NCI-H82 treated with DMSO at 0.1 percent for 48 hours (cell line): ENCODE measurements around the gene PPP3CA.
"Not testable (repeated sequence)": the region's sequence is repeated elsewhere in the genome, so short reads cannot be mapped to it uniquely, and the experiment has no call there.

Source experiments
- DNase-seq: peaks from one replicate; lab custom pipeline; 2025; ENCODE audit not compliant: unreplicated experiment; lab: John Stamatoyannopoulos, UW

The PPP3CA gene

GRCh38 chr4:101152521-101152920 is 194.8 kb downstream of the PPP3CA start:
- no peak for DNase-seq

- DNase-seq, result no peak
These were observed 198.8 kb downstream of the PPP3CA start for GRCh38 chr4:101148551-101148950.

- no peak for DNase-seq
These were observed 200.0 kb downstream of the PPP3CA start for GRCh38 chr4:101147283-101147682.

GRCh38 chr4:101145021-101145420 is 202.3 kb downstream of the PPP3CA start:
- no peak for DNase-seq

GRCh38 chr4:101142259-101142658 is 205.1 kb downstream of the PPP3CA start:
- DNase-seq, result no peak

- DNase-seq, result no peak
These were observed 205.5 kb downstream of the PPP3CA start for GRCh38 chr4:101141855-101142254.

GRCh38 chr4:101141230-101141629 is 206.1 kb downstream of the PPP3CA start:
- DNase-seq, result no peak

- DNase-seq, result no peak
These were observed 207.1 kb downstream of the PPP3CA start for GRCh38 chr4:101140228-101140627.

- DNase-seq, result no peak
These were observed 210.7 kb downstream of the PPP3CA start for GRCh38 chr4:101136373-101137370.

GRCh38 chr4:101135371-101136010 is 211.8 kb downstream of the PPP3CA start:
- DNase-seq, result no peak

- not testable (repeated sequence) for DNase-seq
These were observed 216.3 kb downstream of the PPP3CA start for GRCh38 chr4:101131058-101131457.

- not testable (repeated sequence) for DNase-seq
These were observed 218.4 kb downstream of the PPP3CA start for GRCh38 chr4:101128898-101129297.

GRCh38 chr4:101128473-101128872 is 218.9 kb downstream of the PPP3CA start:
- DNase-seq, result no peak

- DNase-seq, result peak; percentile 51
These were observed 220.0 kb downstream of the PPP3CA start for GRCh38 chr4:101127176-101127790.

GRCh38 chr4:101126059-101126458 is 221.3 kb downstream of the PPP3CA start:
- no peak for DNase-seq

- DNase-seq, result no peak
These were observed 222.0 kb downstream of the PPP3CA start for GRCh38 chr4:101125045-101125942.

- no peak for DNase-seq
These were observed 224.1 kb downstream of the PPP3CA start for GRCh38 chr4:101123231-101123630.

GRCh38 chr4:101122019-101122418 is 225.3 kb downstream of the PPP3CA start:
- no peak for DNase-seq

GRCh38 chr4:101119141-101119540 is 228.2 kb downstream of the PPP3CA start:
- DNase-seq, result no peak

- DNase-seq, result no peak
These were observed 228.7 kb downstream of the PPP3CA start for GRCh38 chr4:101118617-101119016.

- no peak for DNase-seq
These were observed 231.4 kb downstream of the PPP3CA start for GRCh38 chr4:101115887-101116286.
